HCT116 (cell line): ENCODE data around the gene CWC15. TPM values are rescaled to one million over a fixed set of nuclear protein-coding genes. Genes with fewer than 3 reads are reported as not detected.

ENCODE experiments used
- ATAC-seq: fragments of 200-7000 bp; cut with Tn5 transposase; 2 replicates; pipeline ENCODE4 v1.9.1; 2020; ENCODE audit warnings: mild to moderate bottlenecking, moderate library complexity
- BruUV-seq: library from RNA; stranded (reverse); fragments of 400-500 nt; replicated peaks from 2 replicates; lab custom pipeline; 2021; lab: Mats Ljungman, UMichigan
- CTCF ChIA-PET: fragments of 300-600 bp; sonication (Branson Sonifier 250); formaldehyde crosslinking; loops from one replicate; lab custom pipeline; 2021; ENCODE audit warnings: antibody characterized with exemption; lab: Charles Lee
- POLR2A ChIA-PET: fragments of 300-600, 350-600 bp; sonication (Branson Sonifier 250); formaldehyde crosslinking; loops from one replicate; lab custom pipeline; 2021; ENCODE audit warnings: antibody characterized with exemption; lab: Charles Lee
- RAD21 ChIA-PET, 2 experiments: fragments of 300-600 bp; sonication (Branson Sonifier 250); formaldehyde crosslinking; loops; one replicate each; lab custom pipeline; 2023; ENCODE audit warnings: low total read pairs in 2 of 2; ENCODE audit not compliant: uncharacterized antibody in 2 of 2, unreplicated experiment in 2 of 2, low non-redundant PET in 1 of 2; lab: Charles Lee
- DNase-seq: peaks from one replicate; pipeline ENCODE4 v3.0.0-alpha.2; 2010; ENCODE audit warnings: low read depth, low spot score
- H2AFZ ChIP-seq: fragments of 200-600 bp; shearing (Covaris generic), sonication (generic); 2 replicates; pipeline ENCODE4 v1.6.1; 2017; ENCODE audit warnings: low read depth, mixed run types, mixed read lengths, antibody characterized with exemption, low read length; ENCODE audit not compliant: poor library complexity, severe bottlenecking
- H3K27ac ChIP-seq: 2 replicates; pipeline ENCODE4 v1.5.1; 2012; ENCODE audit warnings: low read depth, low read length
- H3K27me3 ChIP-seq: fragments of 200-600 bp; sonication (generic); 2 replicates; pipeline ENCODE4 v1.6.1; 2016; ENCODE audit warnings: mixed run types, low read length, mixed read lengths; ENCODE audit not compliant: insufficient read depth
- H3K36me3 ChIP-seq, 2 experiments: fragments of 200-500 bp in 1 of 2; fragments of 200-600 bp in 1 of 2; sonication (Bioruptor generic) in 1 of 2; sonication (generic) in 1 of 2; 2 replicates each; pipeline versions ENCODE4 v1.5.1 to v1.6.1; 2014 to 2016; ENCODE audit warnings: low read length in 2 of 2, inconsistent platforms in 1 of 2, mixed read lengths in 1 of 2, mixed run types in 1 of 2; ENCODE audit not compliant: insufficient read depth in 2 of 2, control insufficient read depth in 1 of 2
- H3K4me1 ChIP-seq, 2 experiments: fragments of 200-600 bp in 1 of 2; sonication (generic) in 1 of 2; 2 replicates each; pipeline versions ENCODE4 v1.5.1 to v1.6.1; 2012 to 2017; ENCODE audit warnings: low read length in 2 of 2, inconsistent platforms in 1 of 2, mild to moderate bottlenecking in 1 of 2, mixed read lengths in 1 of 2, mixed run types in 1 of 2, moderate library complexity in 1 of 2; ENCODE audit not compliant: insufficient read depth in 2 of 2, control insufficient read depth in 1 of 2
- H3K4me2 ChIP-seq: fragments of 200-600 bp; sonication (generic); 2 replicates; pipeline ENCODE4 v1.6.1; 2017; ENCODE audit warnings: mixed run types, low read length, mixed read lengths
- H3K4me3 ChIP-seq, 2 experiments: fragments of 200-600 bp in 1 of 2; sonication (generic) in 1 of 2; replicated peaks in 1 of 2; 2 replicates each; pipeline ENCODE4 v1.5.1; 2011 to 2016; ENCODE audit warnings: low read length in 2 of 2, control low read depth in 1 of 2, low read depth in 1 of 2, mild to moderate bottlenecking in 1 of 2, mixed read lengths in 1 of 2, mixed run types in 1 of 2
- H3K79me2 ChIP-seq: fragments of 200-600 bp; sonication (generic); 2 replicates; pipeline ENCODE4 v1.6.1; 2017; ENCODE audit warnings: mild to moderate bottlenecking, mixed run types, low read length, moderate library complexity, mixed read lengths; ENCODE audit not compliant: insufficient read depth
- H3K9ac ChIP-seq: fragments of 200-600 bp; sonication (generic); 2 replicates; pipeline ENCODE4 v1.6.1; 2016; ENCODE audit warnings: low read length, mixed read lengths
- H3K9me2 ChIP-seq: fragments of 200-600 bp; sonication (generic), shearing (Covaris generic); 2 replicates; pipeline ENCODE4 v1.6.1; 2017; ENCODE audit warnings: mixed run types, mild to moderate bottlenecking, moderate library complexity; ENCODE audit not compliant: insufficient read depth
- H3K9me3 ChIP-seq, 2 experiments: fragments of 200-500 bp in 1 of 2; fragments of 200-600 bp in 1 of 2; sonication (Bioruptor generic) in 1 of 2; sonication (generic) in 1 of 2; 2 replicates each; pipeline ENCODE4 v1.6.1; 2014 to 2017; ENCODE audit warnings: low read length in 2 of 2, mixed read lengths in 2 of 2, inconsistent platforms in 1 of 2, low read depth in 1 of 2, mild to moderate bottlenecking in 1 of 2, mixed run types in 1 of 2, moderate library complexity in 1 of 2; ENCODE audit not compliant: control insufficient read depth in 1 of 2, insufficient read depth in 1 of 2
- H4K20me1 ChIP-seq: fragments of 200-600 bp; sonication (generic), shearing (Covaris generic); 2 replicates; pipeline ENCODE4 v1.6.1; 2017; ENCODE audit warnings: mixed run types, mild to moderate bottlenecking, moderate library complexity; ENCODE audit not compliant: insufficient read depth
- CBX3 ChIP-seq: IDR thresholded peaks from 2 replicates; pipeline ENCODE4 v1.6.1; 2012; ENCODE audit warnings: low read depth
- EGR1 ChIP-seq: IDR thresholded peaks from 2 replicates; pipeline ENCODE4 v1.6.1; 2012; ENCODE audit warnings: low read depth
- ELF1 ChIP-seq: IDR thresholded peaks from 2 replicates; pipeline ENCODE4 v1.6.1; 2012; ENCODE audit warnings: low read depth, borderline replicate concordance
- EZH2 ChIP-seq: fragments of 200-600 bp; sonication (generic); IDR thresholded peaks from 2 replicates; pipeline ENCODE4 v1.6.1; 2017; ENCODE audit warnings: antibody characterized with exemption, mixed run types
- JUND ChIP-seq: IDR thresholded peaks from 2 replicates; pipeline ENCODE4 v1.6.1; 2012
- POLR2AphosphoS5 ChIP-seq: IDR thresholded peaks from 2 replicates; pipeline ENCODE4 v1.6.1; 2011; ENCODE audit warnings: mild to moderate bottlenecking, low read depth, low read length, moderate library complexity
- RAD21 ChIP-seq: IDR thresholded peaks from 2 replicates; pipeline ENCODE4 v1.6.1; 2012; ENCODE audit warnings: low read depth, mild to moderate bottlenecking
- SIN3A ChIP-seq: IDR thresholded peaks from 2 replicates; pipeline ENCODE4 v1.6.1; 2012; ENCODE audit warnings: low read depth
- TCF7L2 ChIP-seq: IDR thresholded peaks from 2 replicates; pipeline ENCODE4 v1.7.0; 2011; ENCODE audit warnings: borderline replicate concordance, inconsistent platforms; ENCODE audit not compliant: insufficient read depth, insufficient read length; ENCODE audit errors: extremely low read depth
- YY1 ChIP-seq: IDR thresholded peaks from 2 replicates; pipeline ENCODE4 v1.6.1; 2011; ENCODE audit warnings: low read length, low read depth, moderate library complexity, mild to moderate bottlenecking; ENCODE audit not compliant: insufficient replicate concordance; ENCODE audit errors: extremely low read depth
- ZFX ChIP-seq: fragments of 450-650 bp; IDR thresholded peaks from 2 replicates; pipeline ENCODE4 v1.6.1; 2017
- intact Hi-C: fragments of 100-400 bp; cut with micrococcal nuclease; formaldehyde crosslinking; loops from 2 replicates; pipeline ENCODE4 v1.10.0; 2022
- total RNA-seq: library from RNA; stranded (reverse); gene quantifications from one replicate; pipeline ENCODE4 v1.2.1, GENCODE V29; 2021; ENCODE audit not compliant: unreplicated experiment
- TF ChIP-seq, protein P1 (sequence below), 3 experiments: fragments of 200-600 bp in 1 of 3; sonication (generic) in 1 of 3; IDR thresholded peaks in 2 of 3; conservative IDR thresholded peaks in 1 of 3; 2 replicates each; pipeline ENCODE4 v1.5.1; 2012 to 2017; ENCODE audit warnings: low read depth in 2 of 3, low read length in 2 of 3, antibody characterized with exemption in 1 of 3, borderline replicate concordance in 1 of 3, control low read depth in 1 of 3, mild to moderate bottlenecking in 1 of 3, mixed read lengths in 1 of 3, mixed run types in 1 of 3, moderate library complexity in 1 of 3; ENCODE audit not compliant: insufficient read depth in 1 of 3
- TF ChIP-seq, protein P2 (sequence below): IDR thresholded peaks from 2 replicates; pipeline ENCODE4 v1.6.1; 2012
- TF ChIP-seq, protein P3 (sequence below): IDR thresholded peaks from 2 replicates; pipeline ENCODE4 v1.6.1; 2012; ENCODE audit warnings: low read depth

The CWC15 gene
- total RNA-seq, 1 experiment from 2014 or later: 47.6 TPM

DNA sequence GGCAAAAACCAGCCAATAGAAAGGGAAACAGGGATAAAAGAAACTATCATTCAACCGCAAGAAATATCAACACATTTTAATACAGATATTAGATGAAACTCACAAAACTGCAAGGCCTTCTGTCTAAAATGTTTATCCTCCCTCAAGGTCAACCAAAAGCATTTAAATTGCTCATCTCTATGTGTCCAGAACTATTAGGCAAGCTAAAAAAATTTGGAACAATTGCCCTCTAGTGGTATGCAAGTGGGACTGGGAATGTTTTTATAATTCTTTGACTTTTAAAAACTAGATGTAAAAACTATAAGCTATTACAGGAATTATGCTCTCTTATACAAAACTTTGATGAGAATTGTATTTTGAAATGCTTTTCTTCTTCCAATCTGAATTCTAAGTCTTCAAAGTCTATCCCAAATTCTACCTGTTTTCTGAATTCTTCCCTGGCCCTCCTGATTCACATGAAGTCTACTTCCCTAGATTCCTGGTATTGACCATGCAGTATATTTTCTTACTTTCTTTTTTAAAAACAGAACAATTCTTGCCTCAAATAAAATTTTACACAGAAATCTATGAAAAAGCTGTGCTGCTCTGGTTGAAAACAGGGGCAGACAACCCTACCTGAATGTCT lies 4.9 kb downstream of the CWC15 start:
- Histone ChIP-seq H3K9me3 (no peaks in the 10 kb centered on the region), H3K9me2 (no peaks in the 10 kb centered on the region), H3K4me1 (peaks cover 7 to 8% of the 10 kb centered on the region in 2 experiments; a peak in 3 of 4 replicates), H2AFZ (no peak overlapping the region), H3K36me3 (peaks cover 71 to 79% of the 10 kb centered on the region in 2 experiments)
- RAD21 ChIA-PET: no interaction called here
- POLR2A ChIA-PET: no interaction called here
- no TSS peak for BruUV-seq
- no peak for ATAC-seq
- TF ChIP-seq, protein P1, sequence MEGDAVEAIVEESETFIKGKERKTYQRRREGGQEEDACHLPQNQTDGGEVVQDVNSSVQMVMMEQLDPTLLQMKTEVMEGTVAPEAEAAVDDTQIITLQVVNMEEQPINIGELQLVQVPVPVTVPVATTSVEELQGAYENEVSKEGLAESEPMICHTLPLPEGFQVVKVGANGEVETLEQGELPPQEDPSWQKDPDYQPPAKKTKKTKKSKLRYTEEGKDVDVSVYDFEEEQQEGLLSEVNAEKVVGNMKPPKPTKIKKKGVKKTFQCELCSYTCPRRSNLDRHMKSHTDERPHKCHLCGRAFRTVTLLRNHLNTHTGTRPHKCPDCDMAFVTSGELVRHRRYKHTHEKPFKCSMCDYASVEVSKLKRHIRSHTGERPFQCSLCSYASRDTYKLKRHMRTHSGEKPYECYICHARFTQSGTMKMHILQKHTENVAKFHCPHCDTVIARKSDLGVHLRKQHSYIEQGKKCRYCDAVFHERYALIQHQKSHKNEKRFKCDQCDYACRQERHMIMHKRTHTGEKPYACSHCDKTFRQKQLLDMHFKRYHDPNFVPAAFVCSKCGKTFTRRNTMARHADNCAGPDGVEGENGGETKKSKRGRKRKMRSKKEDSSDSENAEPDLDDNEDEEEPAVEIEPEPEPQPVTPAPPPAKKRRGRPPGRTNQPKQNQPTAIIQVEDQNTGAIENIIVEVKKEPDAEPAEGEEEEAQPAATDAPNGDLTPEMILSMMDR (IDR thresholded peaks at IDR 0.05 in 2 of 3, conservative IDR thresholded peaks at IDR 0.05 in 1 of 3; ENCODE audit: borderline replicate concordance in 1 of 3, insufficient read depth in 1 of 3, low read depth in 2 of 3, low read length in 2 of 3): peak; percentile 28 to 67 (median 62); a peak in 5 of 6 replicates
- TF ChIP-seq RAD21 (peak; percentile 43), JUND (no peak)
- TF ChIP-seq, all 23 proteins: peak for 2
- intact Hi-C loops: loop anchor here (1.0 to 10.0 kb wide), 2 partner anchors 345 to 816 kb away; partner anchors contain the start of gene FAM76B
- no peak overlapping the region for H3K9ac ChIP-seq
- CTCF ChIA-PET: interaction anchor here (0.7 to 2.1 kb wide), 10 partner anchors 9 to 381 kb away, joined by 3 to 15 read pairs (median 4); no protein-coding TSS in a partner anchor
- H3K27ac ChIP-seq: no peak overlapping the region
- H3K79me2 ChIP-seq: peaks cover 31% of the 10 kb centered on the region
- no peaks in the 10 kb centered on the region for H3K27me3 ChIP-seq
- no peak overlapping the region for H3K4me3 ChIP-seq
- H4K20me1 ChIP-seq: no peaks in the 10 kb centered on the region
- H3K4me2 ChIP-seq: no peak overlapping the region
- no peak for DNase-seq

DNA sequence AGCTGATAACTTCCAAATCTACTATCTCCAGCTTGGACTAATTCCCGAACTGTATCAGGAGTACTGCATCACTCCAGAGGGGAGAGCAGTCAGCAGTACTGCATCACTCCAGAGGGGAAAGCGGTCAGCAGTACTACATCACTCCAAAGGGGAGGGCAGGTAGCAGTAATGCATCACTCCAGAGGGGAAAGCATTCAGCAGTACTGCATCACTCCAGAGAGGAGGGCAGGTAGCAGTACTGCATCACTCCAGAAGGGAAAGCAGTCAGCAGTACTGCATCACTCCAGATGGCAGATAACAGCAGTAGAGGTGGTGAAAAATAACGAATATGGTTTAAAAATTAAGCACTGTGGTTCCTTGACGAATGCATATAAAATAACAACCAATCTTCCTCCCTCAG lies 8.4 kb downstream of the CWC15 start:
- H3K79me2 ChIP-seq: peaks cover 5% of the 10 kb centered on the region; the same call in 1 of the 2 replicates
- no peaks in the 10 kb centered on the region for H3K27me3 ChIP-seq
- no peak overlapping the region for H3K4me3 ChIP-seq
- no peaks in the 10 kb centered on the region for H3K9me2 ChIP-seq
- H2AFZ ChIP-seq: no peak overlapping the region
- ChIA-PET CTCF (interaction anchor here (0.6 kb wide), 1 partner anchor 342 kb away, joined by 3 read pairs; no protein-coding TSS in a partner anchor), RAD21 (no interaction called here), POLR2A (no interaction called here)
- BruUV-seq: no TSS peak
- H3K4me2 ChIP-seq: no peak overlapping the region
- H3K9ac ChIP-seq: no peak overlapping the region
- H3K9me3 ChIP-seq: no peaks in the 10 kb centered on the region
- DNase-seq (no peak), ATAC-seq (peak; percentile 70)
- intact Hi-C loops: loop anchor here (10.0 kb wide), 1 partner anchor 820 kb away; the partner anchor contains the start of gene FAM76B
- H3K4me1 ChIP-seq: no peaks in the 10 kb centered on the region
- no peaks in the 10 kb centered on the region for H4K20me1 ChIP-seq
- H3K27ac ChIP-seq: no peak overlapping the region
- peaks cover 71 to 78% of the 10 kb centered on the region in 2 experiments for H3K36me3 ChIP-seq
- TF ChIP-seq YY1 (no peak), POLR2AphosphoS5 (no peak), CBX3 (no peak), EGR1 (no peak), ELF1 (no peak), SIN3A (no peak), EZH2 (no peak), JUND (no peak), TCF7L2 (no peak), ZFX (no peak)
- TF ChIP-seq, protein P2, sequence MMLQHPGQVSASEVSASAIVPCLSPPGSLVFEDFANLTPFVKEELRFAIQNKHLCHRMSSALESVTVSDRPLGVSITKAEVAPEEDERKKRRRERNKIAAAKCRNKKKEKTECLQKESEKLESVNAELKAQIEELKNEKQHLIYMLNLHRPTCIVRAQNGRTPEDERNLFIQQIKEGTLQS: no peak
- TF ChIP-seq, protein P3, sequence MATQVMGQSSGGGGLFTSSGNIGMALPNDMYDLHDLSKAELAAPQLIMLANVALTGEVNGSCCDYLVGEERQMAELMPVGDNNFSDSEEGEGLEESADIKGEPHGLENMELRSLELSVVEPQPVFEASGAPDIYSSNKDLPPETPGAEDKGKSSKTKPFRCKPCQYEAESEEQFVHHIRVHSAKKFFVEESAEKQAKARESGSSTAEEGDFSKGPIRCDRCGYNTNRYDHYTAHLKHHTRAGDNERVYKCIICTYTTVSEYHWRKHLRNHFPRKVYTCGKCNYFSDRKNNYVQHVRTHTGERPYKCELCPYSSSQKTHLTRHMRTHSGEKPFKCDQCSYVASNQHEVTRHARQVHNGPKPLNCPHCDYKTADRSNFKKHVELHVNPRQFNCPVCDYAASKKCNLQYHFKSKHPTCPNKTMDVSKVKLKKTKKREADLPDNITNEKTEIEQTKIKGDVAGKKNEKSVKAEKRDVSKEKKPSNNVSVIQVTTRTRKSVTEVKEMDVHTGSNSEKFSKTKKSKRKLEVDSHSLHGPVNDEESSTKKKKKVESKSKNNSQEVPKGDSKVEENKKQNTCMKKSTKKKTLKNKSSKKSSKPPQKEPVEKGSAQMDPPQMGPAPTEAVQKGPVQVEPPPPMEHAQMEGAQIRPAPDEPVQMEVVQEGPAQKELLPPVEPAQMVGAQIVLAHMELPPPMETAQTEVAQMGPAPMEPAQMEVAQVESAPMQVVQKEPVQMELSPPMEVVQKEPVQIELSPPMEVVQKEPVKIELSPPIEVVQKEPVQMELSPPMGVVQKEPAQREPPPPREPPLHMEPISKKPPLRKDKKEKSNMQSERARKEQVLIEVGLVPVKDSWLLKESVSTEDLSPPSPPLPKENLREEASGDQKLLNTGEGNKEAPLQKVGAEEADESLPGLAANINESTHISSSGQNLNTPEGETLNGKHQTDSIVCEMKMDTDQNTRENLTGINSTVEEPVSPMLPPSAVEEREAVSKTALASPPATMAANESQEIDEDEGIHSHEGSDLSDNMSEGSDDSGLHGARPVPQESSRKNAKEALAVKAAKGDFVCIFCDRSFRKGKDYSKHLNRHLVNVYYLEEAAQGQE: no peak
